CD4-positive, alpha-beta T cell treated with Interleukin-15 for 1 hour (primary cell): ENCODE measurements around the gene KIF13A.
"Not testable (repeated sequence)": the region's sequence is repeated elsewhere in the genome, so short reads cannot be mapped to it uniquely, and the experiment has no call there.

Source experiments
- DNase-seq: peaks from one replicate; pipeline ENCODE4 v3.0.0-alpha.2; 2020

KIF13A gene

GRCh38 chr6:17967668-17968518 is 19.5 kb downstream of the KIF13A start:
- no peak for DNase-seq

DNA sequence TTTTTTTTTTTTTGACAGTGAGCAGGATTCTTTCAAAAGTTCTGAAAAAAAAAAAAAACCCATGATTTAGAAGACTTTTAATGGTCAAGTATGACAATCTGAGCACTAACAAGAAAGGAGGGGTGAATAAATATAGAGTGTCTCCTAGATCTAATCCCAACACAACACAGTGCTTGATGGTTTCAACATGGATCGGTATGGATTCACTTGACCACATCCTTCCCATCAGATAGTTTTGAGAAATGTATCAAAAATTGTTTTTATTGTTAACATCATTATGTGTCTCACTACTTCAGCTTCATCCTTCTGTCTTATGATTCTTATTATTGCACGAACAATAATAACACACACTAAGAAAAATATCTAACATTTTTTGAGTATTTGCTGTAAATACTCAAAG is 21.0 kb downstream of the KIF13A start:
- DNase-seq = no peak

DNA sequence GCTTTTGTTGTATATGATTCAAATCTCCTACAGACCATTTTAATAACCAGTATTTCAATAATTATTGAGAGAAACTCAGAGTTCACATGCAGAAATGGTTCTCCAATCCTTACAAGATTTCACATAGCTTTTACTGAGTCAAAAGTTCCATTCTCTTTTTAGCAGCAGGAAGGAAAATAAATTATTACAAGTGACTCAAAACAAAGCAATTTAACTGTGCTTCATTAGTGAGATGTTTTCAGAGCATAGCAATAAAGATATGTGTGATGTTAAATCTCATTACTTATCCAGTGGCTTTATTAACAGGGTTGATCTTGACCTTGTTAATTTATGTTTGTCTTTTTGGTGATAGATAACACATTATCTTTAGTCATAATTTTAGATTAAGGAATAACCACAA is 22.0 kb downstream of the KIF13A start:
- no peak for DNase-seq

DNA sequence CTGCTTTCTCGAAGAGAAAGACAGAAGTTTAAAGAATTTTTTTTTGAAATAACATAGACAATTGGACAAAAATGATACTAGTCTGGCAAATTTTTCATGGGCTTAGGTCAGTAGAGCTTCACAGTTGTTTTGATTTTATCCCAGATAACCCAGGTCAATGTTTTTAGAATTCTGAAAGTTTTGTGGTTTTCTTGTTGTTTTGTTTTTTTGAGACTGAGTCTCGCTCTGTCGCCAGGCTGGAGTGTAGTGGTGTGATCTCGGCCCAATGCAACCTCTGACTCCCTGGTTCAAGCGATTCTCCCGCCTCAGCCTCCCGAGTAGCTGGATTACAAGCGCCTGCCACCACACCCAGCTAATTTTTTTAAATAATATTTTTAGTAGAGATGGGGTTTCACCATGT is 22.8 kb downstream of the KIF13A start:
- DNase-seq = no peak

DNA sequence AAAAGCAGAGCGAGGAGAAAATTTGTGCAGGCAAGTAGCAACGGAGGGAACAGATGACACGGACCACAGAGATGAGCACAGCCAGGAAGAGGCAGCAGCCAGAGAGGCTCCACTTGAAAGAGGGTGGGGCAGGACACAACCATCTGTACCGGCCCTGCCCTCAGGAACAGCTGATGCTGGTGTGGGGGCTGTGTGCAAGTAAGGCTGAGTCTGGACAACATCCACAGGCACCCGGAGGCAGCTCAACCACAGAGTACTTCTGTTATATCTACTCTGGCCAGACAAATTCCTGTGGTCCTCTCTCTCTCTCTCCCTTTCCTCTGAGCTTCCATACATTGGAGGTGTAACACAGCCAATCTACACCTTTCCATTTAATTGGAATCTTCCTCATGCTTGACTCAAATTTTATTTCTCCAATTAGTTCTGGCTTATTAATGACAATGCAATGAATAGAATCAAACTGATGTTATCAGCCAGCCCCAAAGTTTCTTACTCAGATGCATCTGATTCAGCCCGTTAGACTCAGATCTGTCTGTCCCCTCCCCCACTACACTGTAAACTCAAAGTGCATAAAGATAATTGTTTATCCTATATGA is 24.9 kb downstream of the KIF13A start:
- DNase-seq = no peak

GRCh38 chr6:17959302-17959701 is 28.1 kb downstream of the KIF13A start:
- no peak for DNase-seq

DNA sequence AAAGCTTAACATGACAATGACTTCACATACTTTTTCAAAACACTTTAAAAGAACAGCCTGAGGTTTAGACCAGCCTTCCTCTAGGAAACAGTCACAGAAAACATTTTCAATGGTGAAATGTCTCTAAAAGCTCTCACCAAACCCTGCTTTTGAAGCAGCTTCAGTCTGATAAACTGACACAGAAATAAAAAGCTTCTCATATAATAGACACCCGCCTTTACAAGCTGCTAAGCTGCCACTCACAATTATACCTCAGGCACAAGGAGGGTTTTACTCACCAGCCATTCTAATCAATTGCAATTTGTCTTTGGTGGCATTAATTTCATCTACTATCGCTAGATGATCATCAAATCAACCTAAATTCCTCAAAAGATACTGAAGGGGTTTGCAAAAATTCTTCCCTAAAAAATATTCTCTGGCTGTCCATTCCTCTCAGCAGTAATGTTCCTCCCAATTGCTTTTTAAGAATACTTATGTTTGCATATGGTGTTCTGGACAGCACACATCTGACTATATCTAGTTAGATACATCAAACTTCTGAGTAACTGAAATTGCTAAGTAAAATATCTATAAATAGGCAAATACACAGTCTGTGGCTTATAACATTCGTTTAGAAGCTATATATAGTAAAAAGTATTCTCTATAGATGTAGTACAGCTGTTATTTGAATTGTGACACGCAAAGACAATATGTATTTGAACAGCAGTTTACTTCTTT is 29.4 kb downstream of the KIF13A start:
- DNase-seq = no peak

- DNase-seq = no peak
Measured at GRCh38 chr6:17957498-17957897, 29.9 kb downstream of the KIF13A start.

GRCh38 chr6:17957086-17957485 is 30.3 kb downstream of the KIF13A start:
- DNase-seq = no peak

GRCh38 chr6:17950095-17950494 is 37.3 kb downstream of the KIF13A start:
- DNase-seq = no peak

GRCh38 chr6:17949168-17949567 is 38.3 kb downstream of the KIF13A start:
- DNase-seq = no peak

- no peak for DNase-seq
Measured at GRCh38 chr6:17948725-17949124, 38.7 kb downstream of the KIF13A start.

- DNase-seq = not testable (repeated sequence)
Measured at GRCh38 chr6:17947574-17947973, 39.9 kb downstream of the KIF13A start.

DNA sequence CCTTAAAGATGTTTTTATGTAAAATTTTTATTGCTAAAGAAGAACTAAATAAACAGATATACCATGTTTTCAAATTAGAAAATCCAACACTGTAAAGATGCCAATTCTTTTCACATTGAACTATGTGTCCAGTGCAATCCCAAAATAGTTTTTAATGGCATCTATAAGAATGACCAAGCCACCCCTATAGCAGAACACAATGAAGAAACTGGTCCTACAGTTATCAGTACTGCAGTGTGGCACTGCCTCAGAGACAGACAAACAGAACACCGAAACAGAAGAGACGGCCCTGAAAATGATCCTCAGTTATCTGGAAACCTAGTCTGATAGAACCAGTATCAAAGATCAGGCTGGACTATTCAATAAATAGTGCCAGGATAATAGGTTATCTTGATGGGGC is 41.9 kb downstream of the KIF13A start:
- DNase-seq = no peak

GRCh38 chr6:17945111-17945510 is 42.3 kb downstream of the KIF13A start:
- DNase-seq = no peak

GRCh38 chr6:17941318-17941717 is 46.1 kb downstream of the KIF13A start:
- DNase-seq = no peak

GRCh38 chr6:17940151-17940792 is 47.2 kb downstream of the KIF13A start:
- no peak for DNase-seq

DNA sequence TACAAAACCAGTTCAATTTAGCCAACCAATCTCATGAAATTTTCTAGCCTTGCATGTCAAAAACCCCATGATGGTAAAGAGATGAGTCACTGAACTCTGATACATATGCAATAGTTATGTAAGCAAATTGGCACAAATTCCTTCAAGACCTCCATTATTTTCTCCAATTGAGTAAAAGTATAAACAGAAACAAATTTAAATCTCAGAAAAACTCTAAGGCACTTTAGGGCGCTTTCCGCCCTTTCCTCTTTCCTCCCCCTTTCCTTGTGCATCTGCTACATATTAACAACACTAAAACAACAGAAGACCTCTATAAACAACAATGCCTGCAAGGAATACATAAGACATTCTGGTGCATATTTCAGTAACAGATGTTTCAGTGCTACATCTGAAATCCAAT is 48.5 kb downstream of the KIF13A start:
- DNase-seq = no peak

DNA sequence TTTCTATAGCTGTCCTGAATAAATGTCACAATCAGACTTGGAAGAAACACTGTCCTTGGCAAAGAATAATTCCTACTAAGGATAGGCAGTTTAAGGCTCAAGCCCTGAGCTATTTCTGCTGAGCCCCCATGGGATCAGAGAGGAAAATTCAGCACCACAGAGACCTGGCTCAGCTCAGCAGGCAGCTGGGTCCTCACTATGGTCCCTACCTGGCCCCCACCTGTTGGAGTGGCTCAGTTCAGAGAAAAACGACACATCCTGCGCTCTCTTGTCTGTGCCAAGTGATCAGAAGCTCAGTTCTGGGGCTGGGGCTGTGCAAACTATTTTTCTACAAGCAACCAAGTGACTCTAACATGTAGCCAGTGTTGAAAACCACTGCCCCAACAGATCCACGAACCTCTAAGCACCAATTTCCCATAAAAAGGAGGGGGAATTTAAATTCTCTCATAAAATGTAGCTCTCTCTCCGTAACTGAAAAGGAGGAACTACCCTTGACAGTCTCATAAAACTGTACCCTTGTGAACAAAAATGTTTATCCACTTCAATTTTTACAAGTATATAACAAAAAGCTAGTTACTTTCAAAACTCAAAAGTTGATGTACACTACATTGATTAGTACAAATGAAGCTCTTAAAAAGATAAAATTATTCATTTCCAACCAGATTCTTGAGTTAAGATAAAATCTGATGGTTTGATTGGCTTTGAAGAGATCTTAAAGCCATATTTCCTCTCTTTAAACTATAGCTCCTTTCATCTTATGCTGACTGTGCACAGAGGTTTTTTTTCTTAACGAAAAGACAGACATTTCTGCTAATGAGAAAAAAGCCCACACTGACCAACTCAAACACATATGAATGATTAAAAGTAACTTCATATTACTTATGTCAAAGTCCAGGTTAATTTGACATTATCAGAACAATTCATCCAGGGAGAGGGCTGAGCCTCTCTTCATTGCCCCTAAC is 52.0 kb downstream of the KIF13A start:
- DNase-seq = no peak

DNA sequence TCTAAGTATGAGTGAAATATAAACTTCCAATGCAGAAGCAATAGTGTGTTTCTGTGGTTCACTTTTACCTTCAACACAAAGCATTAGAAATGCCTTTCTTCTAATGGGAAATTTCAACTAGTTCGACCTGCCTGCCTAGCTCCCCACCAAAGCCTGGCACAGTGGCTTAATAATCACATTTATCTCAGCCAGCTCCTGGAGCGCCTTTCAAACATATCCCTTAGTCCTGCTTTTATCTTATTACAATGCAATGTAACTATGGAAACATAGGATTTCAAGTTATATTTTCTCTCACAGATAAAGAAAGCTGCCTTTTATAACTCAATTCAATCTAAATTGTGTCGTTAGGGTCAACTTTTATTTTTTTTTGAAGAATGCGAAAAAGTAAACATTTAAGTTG is 53.7 kb downstream of the KIF13A start:
- no peak for DNase-seq

DNA sequence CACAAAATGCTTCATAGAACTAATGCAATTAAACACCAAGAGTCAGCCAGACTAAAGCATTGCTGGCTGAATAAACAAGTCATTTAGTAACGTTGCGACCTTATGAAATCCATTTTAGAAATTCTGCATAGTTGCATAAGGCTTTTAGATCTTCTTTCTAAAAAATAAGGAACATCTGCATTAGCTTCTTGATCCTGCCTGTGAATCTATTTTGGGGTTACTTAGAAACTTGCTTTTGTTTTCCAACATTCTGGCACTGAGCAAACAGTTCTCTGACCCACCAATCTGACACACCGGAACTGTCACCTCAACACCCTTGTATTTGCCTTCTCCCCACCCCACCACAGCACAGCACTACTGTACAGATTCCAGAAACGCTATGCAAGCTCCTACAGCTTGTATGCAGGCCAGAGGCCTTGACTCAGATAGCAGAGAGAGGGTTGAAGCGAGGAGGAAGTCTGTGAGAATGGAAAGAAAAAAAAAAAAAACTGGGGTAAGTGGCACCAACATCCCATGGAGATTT is 55.0 kb downstream of the KIF13A start:
- peak; percentile 35 for DNase-seq

- no peak for DNase-seq
Measured at GRCh38 chr6:17931227-17931626, 56.2 kb downstream of the KIF13A start.
